Transverse colon (tissue), 4 donors: Measurements from ENCODE around the gene TRPV4. TPM values are rescaled to one million over a fixed set of nuclear protein-coding genes. Genes with fewer than 3 reads are reported as not detected.
A peak's percentile ranks its signal among the peaks of the same experiment; 100 is the strongest.

ENCODE experiments used
- DNase-seq: peaks from one replicate; pipeline ENCODE4 v3.0.0-alpha.2; 2019
- H3K27ac ChIP-seq, 4 donors: fragments of 200-600 bp; sonication (generic); 2 replicates each; pipeline ENCODE4 v1.5.1; 2016 to 2018; ENCODE audit warnings: inconsistent platforms in 4 of 4
- H3K27me3 ChIP-seq: fragments of 200-600 bp; sonication (generic); 2 replicates; pipeline ENCODE4 v1.5.1; 2017; ENCODE audit warnings: inconsistent platforms
- H3K36me3 ChIP-seq, 4 donors: fragments of 200-600 bp; sonication (generic); 2 replicates each; pipeline ENCODE4 v1.5.1; 2017 to 2019; ENCODE audit warnings: inconsistent platforms in 4 of 4
- H3K4me1 ChIP-seq, 4 donors: fragments of 200-600 bp; sonication (generic); 2 replicates each; pipeline ENCODE4 v1.5.1; 2017 to 2020; ENCODE audit warnings: inconsistent platforms in 4 of 4
- H3K4me3 ChIP-seq, 4 donors: fragments of 200-600 bp; sonication (generic); 1 replicate in 1 of 4; 2 replicates in 3 of 4; pipeline versions ENCODE4 v1.5.1 to v1.6.1; 2017 to 2019; ENCODE audit warnings: inconsistent platforms in 4 of 4
- H3K9me3 ChIP-seq, 2 donors: fragments of 200-600 bp; sonication (generic); 2 replicates each; pipeline ENCODE4 v1.5.1; 2017 to 2019; ENCODE audit warnings: inconsistent platforms in 2 of 2
- EP300 ChIP-seq: sonication (generic); formaldehyde crosslinking; IDR thresholded peaks from one replicate; pipeline ENCODE4 v1.6.1; 2017; ENCODE audit warnings: antibody characterized with exemption, low read depth
- POLR2A ChIP-seq: fragments of 450-650 bp; IDR thresholded peaks from one replicate; pipeline ENCODE4 v1.6.1; 2016; ENCODE audit warnings: antibody characterized with exemption, mild to moderate bottlenecking, moderate library complexity
- POLR2AphosphoS5 ChIP-seq, 3 donors: sonication (generic); formaldehyde crosslinking; IDR thresholded peaks; one replicate each; pipeline ENCODE4 v1.6.1; 2016; ENCODE audit warnings: antibody characterized with exemption in 3 of 3
- WGBS, 2 donors: methylation state at CpG; one replicate each; pipeline ENCODE4 v1.1.5; 2018; ENCODE audit warnings: low coverage in 1 of 2; 5-methylcytosine and 5-hydroxymethylcytosine counted together
- in situ Hi-C, 4 donors: fragments of 200-750 bp; cut with MboI; loops; one replicate each; pipeline versions ENCODE4 v1.15.0 to v1.15.1; 2017; ENCODE audit warnings: low sequenced_read_pairs in 3 of 4, low pct_ligation_motif_present in 1 of 4, low pct_unique_long_range_greater_than_20kb in 1 of 4
- intact Hi-C: fragments of 100-400 bp; cut with DNase I; formaldehyde crosslinking; loops from one replicate; pipeline ENCODE4 v1.15.1; 2023; ENCODE audit warnings: low total_unique reads
- total RNA-seq, 4 donors: library from RNA; depleted of rRNA; stranded (reverse); fragments of >200 nt; gene quantifications; one replicate each; pipeline ENCODE4 v1.1.0, GENCODE V29; 2016
- TF ChIP-seq, protein P1 (sequence below), 5 experiments: fragments of 200-600 bp in 3 of 5; fragments of 450-650 bp in 2 of 5; sonication (generic) in 3 of 5; IDR thresholded peaks; 1 replicate in 2 of 5; 2 replicates in 3 of 5; pipeline ENCODE4 v1.5.1; 2016 to 2017; ENCODE audit warnings: antibody characterized with exemption in 5 of 5, inconsistent platforms in 3 of 5, mild to moderate bottlenecking in 2 of 5, moderate library complexity in 1 of 5

The TRPV4 gene
- total RNA-seq, 4 donors from 2014 or later: 0.27 TPM; not detected in 3

DNA sequence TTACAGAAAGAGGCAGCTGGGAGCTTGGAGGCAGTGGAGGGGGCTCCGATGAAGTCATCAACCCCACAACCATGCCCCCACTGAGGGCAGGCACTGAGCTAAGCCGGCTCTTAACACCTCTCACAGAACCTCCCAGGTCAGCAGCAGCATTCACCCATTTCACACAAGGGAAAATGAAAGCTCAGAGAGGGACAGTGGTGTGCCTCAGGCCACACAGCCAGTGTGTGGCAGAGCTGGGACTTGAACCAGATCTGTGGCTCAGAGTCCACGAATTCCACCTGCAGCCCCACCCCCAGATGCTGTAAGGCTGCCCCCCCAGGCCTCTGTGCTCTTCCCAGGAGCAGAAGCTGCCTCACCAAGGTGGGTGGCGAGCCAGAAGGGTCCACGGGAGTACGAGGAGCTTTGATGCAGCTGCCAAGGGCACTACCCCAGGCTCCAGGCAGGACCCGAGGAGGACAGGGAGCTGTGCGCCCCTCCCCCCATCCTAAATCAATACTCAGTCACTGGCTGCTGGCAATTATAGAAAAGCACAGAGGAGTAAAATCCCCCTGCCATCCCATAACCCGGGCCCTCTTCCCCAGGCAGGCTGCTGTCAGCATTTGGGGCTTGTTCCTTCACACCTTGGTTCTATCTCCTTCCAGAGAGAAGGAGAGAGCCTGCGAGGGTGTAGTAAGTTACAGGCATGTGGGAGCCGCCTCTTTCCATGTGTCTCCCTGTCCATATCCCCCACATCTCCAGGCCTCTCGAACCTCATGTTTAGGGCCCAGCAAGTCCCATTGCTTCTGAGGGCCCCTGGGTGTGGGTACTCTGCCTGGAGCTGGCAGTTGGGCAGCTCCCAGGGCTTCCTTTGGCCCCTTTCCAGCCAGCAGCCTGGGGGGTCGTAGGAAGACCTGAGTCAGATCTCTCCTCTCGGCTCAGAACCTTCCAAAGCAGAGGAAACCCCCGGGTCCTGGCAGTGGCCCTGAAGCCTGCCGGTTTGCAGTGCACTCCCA lies 72.0 kb downstream of the TRPV4 start:
- 76% methylated on average over 15 of the region's 16 CpGs; no CpG with 5 or more reads in 1 of the 2 donors for WGBS, 2 donors
- in situ Hi-C loops: no loop called here

DNA sequence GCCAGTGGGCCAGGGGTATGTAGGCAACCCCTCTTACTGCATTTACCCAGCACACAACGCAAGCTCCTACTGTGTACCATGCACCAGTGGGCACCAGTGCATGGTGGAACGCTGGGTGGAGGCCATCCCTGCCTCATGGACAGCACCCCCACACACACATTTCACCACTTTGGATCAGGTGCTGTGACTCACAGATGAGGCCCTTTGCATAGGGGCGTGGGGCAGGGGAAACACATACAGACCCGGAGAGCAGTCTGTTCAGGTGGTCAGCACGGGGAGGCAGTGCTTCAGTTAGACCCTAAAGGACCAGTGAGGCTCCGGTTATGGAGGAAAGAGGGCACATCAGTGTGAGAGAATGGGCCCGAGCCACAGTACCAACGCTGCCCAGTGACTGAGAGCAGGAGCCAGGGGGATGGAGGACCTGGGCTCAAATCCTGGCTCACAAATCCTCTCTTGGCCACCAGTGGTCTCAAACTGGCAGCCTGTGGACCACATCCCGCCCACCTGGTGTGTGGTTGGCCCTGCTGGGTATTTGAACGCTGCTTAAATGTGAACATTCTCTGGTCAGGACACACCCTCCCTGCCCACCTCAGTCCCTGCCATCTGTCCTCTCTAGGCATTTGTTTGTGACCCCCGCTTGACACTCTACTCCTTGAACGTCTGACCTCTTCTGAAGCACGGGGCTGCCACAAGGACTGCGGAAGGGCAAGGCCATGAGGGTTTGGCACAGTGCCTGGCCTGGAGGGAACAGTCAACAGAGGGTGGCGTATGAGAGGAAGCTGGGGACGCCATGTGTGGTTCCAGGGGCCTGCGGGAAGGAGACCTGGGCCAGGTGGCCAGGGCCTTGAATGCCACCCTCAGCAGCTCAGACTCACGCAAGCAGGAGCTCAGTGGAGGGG lies 72.9 kb downstream of the TRPV4 start:
- Histone ChIP-seq H3K27me3 (no peaks in the 10 kb centered on the region), H3K4me1 (peaks cover 0 to 12% (median 0%) of the 10 kb centered on the region in 4 donors), H3K4me3 (no peak overlapping the region), H3K36me3 (no peaks in the 10 kb centered on the region), H3K27ac (no peak overlapping the region), H3K9me3 (peaks cover 3 to 6% of the 10 kb centered on the region in 2 donors)
- TF ChIP-seq POLR2A (no peak), POLR2AphosphoS5 (IDR thresholded peaks at IDR 0.05) (no peak), EP300 (no peak)
- TF ChIP-seq, protein P1, sequence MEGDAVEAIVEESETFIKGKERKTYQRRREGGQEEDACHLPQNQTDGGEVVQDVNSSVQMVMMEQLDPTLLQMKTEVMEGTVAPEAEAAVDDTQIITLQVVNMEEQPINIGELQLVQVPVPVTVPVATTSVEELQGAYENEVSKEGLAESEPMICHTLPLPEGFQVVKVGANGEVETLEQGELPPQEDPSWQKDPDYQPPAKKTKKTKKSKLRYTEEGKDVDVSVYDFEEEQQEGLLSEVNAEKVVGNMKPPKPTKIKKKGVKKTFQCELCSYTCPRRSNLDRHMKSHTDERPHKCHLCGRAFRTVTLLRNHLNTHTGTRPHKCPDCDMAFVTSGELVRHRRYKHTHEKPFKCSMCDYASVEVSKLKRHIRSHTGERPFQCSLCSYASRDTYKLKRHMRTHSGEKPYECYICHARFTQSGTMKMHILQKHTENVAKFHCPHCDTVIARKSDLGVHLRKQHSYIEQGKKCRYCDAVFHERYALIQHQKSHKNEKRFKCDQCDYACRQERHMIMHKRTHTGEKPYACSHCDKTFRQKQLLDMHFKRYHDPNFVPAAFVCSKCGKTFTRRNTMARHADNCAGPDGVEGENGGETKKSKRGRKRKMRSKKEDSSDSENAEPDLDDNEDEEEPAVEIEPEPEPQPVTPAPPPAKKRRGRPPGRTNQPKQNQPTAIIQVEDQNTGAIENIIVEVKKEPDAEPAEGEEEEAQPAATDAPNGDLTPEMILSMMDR (IDR thresholded peaks at IDR 0.05): no peak
- intact Hi-C loops: no loop called here
- in situ Hi-C loops: no loop called here
- WGBS, 2 donors: 65% methylated on average over 18 of the region's 18 CpGs; no CpG with 5 or more reads in 1 of the 2 donors
- DNase-seq: peak; percentile 50

More for the DNA sequence above, 72.0 kb downstream of the TRPV4 start:
- H3K9me3 ChIP-seq: peaks cover 3 to 6% of the 10 kb centered on the region in 2 donors
- H3K36me3 ChIP-seq: no peaks in the 10 kb centered on the region
- intact Hi-C loops: no loop called here
- H3K4me1 ChIP-seq: peaks cover 0 to 12% (median 0%) of the 10 kb centered on the region in 4 donors
- no peak overlapping the region for H3K4me3 ChIP-seq
- H3K27me3 ChIP-seq: no peaks in the 10 kb centered on the region
- no peak for DNase-seq
- TF ChIP-seq EP300 (no peak), POLR2A (no peak), POLR2AphosphoS5 (IDR thresholded peaks at IDR 0.05) (no peak)
- TF ChIP-seq, protein P1 (IDR thresholded peaks at IDR 0.05): no peak
- no peak overlapping the region for H3K27ac ChIP-seq

DNA sequence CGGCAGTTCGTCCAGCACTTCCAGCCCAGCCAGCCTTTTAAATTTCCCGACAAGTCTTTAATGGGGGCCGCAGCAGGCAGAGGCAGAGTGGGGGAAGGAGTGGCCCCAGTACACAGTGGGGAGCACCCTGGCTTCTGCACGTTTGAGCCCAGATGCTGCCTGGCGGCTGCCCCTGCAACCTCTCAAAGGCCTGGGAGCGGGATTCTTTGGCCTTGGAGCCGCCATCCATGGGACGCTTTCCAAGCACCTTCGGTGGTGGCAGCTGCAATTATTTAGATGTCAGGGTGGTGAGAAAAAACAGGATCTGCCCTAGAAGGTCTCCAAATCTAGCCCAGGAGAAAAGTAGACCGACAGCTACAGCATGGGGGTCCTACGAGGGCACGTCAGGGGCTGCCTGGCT lies 73.6 kb downstream of the TRPV4 start:
- no peak overlapping the region for H3K27ac ChIP-seq
- TF ChIP-seq EP300 (no peak), POLR2AphosphoS5 (IDR thresholded peaks at IDR 0.05) (peak in 1 of 3 donors; percentile 9)
- DNase-seq: peak; percentile 6
- H3K27me3 ChIP-seq: no peaks in the 10 kb centered on the region
- H3K4me1 ChIP-seq: peaks cover 0 to 12% (median 0%) of the 10 kb centered on the region in 4 donors
- H3K9me3 ChIP-seq: peaks cover 3 to 6% of the 10 kb centered on the region in 2 donors
- intact Hi-C loops (no loop called here), in situ Hi-C loops (no loop called here)
- H3K4me3 ChIP-seq: no peak overlapping the region
- H3K36me3 ChIP-seq: no peaks in the 10 kb centered on the region
- 70 to 85% methylated on average over 2 to 9 of the region's 13 CpGs for WGBS, 2 donors

DNA sequence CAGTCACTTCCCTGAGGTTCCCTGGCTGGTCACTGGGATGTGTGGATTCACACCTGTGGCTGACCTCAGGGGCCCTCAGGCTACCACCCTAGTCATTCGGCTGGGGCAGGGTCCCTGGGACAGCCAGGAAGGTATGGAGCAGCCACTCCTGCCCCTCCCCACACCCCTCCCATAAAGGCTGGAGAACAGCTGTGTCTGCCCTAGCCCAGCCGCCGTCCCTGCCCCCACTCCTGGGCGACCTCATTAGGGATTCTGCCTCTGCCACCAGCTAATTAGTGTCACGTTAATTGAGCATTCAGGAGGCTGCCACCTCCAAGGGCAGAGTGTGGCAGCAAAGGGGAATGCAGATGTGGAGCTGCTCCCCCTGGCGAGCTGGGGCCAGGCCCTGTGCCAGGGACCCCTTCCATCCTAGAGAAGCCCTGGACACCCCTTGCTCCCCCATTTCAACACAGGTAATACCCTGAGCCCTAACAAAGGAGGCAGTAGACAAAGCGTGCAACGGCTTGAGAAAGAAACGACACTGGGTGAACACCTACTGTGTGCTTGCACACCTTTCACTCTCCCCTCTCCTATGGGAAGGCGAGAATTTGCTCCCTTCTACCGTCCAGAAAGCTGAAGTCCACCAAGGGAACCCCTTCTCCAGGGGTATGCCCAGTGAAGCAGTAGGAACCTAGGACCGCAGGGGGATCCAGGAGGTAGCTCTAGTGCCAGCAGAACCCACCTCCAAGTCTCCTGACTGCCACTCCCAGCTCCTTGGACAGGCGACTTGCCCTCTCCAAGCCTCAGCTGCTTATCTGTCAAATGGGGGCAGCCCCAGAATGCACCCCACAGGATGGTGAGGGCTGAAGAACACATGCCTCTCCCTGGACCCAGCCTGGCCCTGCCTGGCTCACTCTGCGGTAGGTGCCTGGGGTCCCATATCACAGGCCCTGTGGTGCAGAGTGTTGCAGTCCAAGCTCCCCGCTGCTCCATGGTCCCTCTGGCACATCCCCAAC lies 74.5 kb downstream of the TRPV4 start:
- H3K27me3 ChIP-seq: no peaks in the 10 kb centered on the region
- in situ Hi-C loops: no loop called here
- TF ChIP-seq EP300: no peak
- no peak for TF ChIP-seq POLR2AphosphoS5 (IDR thresholded peaks at IDR 0.05)
- TF ChIP-seq, protein P1 (IDR thresholded peaks at IDR 0.05): no peak
- TF ChIP-seq POLR2A: no peak
- peaks cover 3 to 6% of the 10 kb centered on the region in 2 donors for H3K9me3 ChIP-seq
- peak; percentile 4 for DNase-seq
- intact Hi-C loops: no loop called here
- H3K4me3 ChIP-seq: no peak overlapping the region
- H3K4me1 ChIP-seq: peaks cover 0 to 12% (median 0%) of the 10 kb centered on the region in 4 donors
- 74% methylated on average over 15 of the region's 15 CpGs; no CpG with 5 or more reads in 1 of the 2 donors for WGBS, 2 donors
- no peaks in the 10 kb centered on the region for H3K36me3 ChIP-seq
- H3K27ac ChIP-seq: no peak overlapping the region
